AML-193 (cell line): ENCODE results near the gene PEF1.
"Not testable (repeated sequence)": the region's sequence is repeated elsewhere in the genome, so short reads cannot be mapped to it uniquely, and the experiment has no call there.

Source experiments
- DNase-seq, 2 experiments: peaks; one replicate each; lab custom pipeline; 2025; lab: John Stamatoyannopoulos, UW

The PEF1 gene

GRCh38 chr1:31609514-31610118, 35.1 kb downstream of the PEF1 start:
- DNase-seq, result no peak

GRCh38 chr1:31607360-31607759, 37.3 kb downstream of the PEF1 start:
- DNase-seq, result no peak

GRCh38 chr1:31605908-31606427, 38.7 kb downstream of the PEF1 start:
- no peak for DNase-seq

DNA sequence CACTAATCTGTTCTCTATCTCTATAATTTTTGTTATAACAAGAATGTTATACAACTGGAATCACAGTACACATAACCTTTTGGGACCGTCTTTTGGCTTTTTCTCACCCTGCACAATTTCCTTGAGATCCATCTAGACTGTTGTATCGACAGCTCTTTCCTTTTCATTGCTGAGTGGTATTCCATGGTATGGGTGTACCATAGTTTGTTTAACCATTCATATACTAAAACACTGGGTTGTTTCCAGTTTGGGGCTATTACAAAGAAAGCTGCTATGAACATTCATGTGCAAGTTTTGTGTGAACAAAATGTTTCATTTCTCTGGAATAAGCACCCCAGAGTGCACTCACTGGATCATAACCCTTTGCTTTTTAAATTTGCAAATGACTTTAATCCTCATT, 42.6 kb downstream of the PEF1 start:
- no peak for DNase-seq

GRCh38 chr1:31600641-31601040, 44.0 kb downstream of the PEF1 start:
- no peak for DNase-seq

DNA sequence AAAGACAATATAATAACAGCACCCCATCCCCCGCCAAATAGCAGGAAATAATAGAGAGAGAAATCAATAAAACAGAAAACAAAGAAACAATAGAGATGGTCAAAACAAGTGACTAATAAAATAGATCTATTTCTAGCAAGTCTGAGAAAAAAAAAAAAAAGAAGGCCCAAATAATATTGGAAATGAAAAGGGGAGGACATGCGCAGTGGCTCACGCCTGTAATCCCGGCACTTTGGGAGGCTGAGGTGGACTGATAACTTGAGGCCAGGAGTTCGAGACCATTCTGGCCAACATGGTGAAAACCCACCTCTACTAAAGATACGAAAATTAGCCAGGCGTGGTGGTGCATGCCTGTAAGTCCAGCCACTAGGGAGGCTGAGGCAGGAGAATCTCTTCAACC, 45.7 kb downstream of the PEF1 start:
- DNase-seq, result no peak

GRCh38 chr1:31596737-31597097, 48.0 kb downstream of the PEF1 start:
- DNase-seq, result no peak

- no peak for DNase-seq
Observed at GRCh38 chr1:31595836-31596736, 48.6 kb downstream of the PEF1 start.

GRCh38 chr1:31593770-31594632, 50.7 kb downstream of the PEF1 start:
- peak; percentile 35 to 49 for DNase-seq

DNA sequence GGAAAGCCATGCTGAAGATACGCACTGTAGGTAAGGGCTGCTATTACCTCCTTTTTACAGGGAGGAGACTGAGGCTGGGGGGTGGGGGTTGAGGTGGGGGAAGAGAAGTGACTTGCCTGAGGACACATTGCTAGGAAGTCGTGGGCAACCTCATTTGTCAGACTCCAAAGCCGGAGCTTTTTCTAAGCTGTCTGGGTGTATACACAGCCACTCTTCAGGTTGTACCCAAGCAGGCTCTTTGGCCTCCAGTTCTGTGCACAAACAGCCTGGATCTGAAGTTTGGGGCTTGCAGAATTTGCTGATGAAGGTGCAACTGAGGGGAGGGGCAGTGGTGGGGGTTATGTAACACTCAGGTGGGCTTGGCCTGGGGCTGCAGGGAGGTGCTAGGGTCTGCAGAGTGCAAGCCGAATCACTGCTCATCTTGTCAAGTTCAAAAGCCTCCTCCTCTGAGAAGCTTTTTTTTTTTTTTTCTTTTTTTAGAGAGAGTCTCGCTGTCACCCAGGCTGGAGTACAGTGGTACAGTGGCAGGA, 51.5 kb downstream of the PEF1 start:
- no peak for DNase-seq

GRCh38 chr1:31592132-31592531, 52.5 kb downstream of the PEF1 start:
- DNase-seq, result no peak

- DNase-seq, result no peak
Observed at GRCh38 chr1:31591425-31592093, 53.1 kb downstream of the PEF1 start.

GRCh38 chr1:31588751-31589515, 55.7 kb downstream of the PEF1 start:
- DNase-seq, result no peak

DNA sequence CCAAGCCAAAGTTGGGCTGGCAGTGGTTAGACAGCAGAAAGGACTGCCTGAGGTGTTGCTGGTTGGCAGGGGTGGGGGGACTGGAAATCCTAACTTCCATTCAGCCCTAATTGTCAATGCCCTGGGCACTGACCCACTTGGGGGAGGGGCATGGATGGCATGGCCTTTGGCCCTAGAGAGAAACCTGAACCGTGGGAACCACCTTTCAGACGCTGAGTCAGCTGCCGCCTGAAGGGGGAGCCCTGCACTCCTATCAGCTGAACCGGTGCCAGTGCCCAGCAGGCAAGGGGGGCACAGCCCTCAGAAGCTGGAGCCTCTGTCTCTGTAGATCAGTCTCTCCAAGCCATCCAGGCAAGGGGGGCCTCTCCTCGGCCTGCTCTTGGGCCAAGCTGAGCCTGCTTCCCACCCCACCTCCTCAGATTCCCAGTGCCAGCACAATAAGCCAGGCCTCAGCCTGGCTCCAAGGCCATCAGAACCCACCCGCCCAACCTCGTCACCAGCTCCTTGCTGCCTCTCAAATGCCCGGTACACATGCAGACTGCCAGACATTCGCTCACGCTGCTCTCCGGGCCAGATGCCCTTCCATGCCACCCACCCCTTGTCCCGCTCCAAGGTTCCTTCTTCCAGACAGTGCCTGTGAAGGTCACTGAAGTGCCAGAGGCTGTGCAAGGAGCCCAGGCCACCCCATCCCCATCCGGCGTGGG, 56.8 kb downstream of the PEF1 start:
- DNase-seq, result peak; percentile 33 to 45

DNA sequence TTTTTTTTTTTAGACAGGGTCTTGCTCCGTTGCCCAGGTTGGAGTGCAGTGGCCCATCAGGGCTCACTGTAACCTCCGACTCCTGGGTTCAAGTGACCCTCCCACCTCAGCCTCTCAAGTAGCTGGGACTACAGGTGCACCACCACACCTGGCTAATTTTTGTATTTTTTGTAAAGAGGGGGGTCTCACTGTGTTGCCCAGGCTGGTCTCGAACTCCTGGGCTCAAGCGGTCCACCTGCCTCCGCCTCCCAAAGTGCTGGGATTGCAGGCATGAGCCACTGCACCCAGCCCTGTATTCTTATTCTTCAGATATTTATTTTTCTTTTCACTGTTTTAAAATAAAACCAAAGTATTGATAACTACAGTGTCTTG, 57.4 kb downstream of the PEF1 start:
- DNase-seq, result not testable (repeated sequence)

GRCh38 chr1:31586376-31587327, 58.0 kb downstream of the PEF1 start:
- no peak for DNase-seq

DNA sequence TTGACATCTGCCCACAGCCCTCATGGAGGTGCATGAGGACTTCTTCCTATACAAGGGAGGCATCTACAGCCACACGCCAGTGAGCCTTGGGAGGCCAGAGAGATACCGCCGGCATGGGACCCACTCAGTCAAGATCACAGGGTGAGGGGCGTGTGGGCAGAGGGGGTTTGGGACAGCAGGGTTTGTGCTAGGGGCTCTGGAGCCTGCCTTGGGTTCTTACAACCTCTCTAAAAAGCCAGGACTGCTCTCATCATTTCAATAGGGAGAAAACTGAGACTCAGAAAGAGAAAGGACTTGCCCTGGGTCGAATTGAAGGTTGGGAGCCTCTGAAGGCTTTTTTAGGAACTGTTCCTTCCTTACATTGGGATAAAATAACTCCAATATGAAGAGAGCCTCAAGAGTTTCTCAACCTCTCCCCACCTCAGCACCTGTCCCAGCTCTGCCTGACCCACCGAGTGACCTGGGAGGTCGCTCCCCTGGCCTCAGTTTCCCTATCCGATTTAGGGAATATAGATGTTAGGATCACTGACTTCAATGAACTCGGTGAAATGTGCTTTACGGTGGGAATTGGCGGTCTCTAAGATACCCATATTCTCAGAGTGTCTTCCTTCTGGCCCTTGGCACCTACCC, 58.8 kb downstream of the PEF1 start:
- no peak for DNase-seq

DNA sequence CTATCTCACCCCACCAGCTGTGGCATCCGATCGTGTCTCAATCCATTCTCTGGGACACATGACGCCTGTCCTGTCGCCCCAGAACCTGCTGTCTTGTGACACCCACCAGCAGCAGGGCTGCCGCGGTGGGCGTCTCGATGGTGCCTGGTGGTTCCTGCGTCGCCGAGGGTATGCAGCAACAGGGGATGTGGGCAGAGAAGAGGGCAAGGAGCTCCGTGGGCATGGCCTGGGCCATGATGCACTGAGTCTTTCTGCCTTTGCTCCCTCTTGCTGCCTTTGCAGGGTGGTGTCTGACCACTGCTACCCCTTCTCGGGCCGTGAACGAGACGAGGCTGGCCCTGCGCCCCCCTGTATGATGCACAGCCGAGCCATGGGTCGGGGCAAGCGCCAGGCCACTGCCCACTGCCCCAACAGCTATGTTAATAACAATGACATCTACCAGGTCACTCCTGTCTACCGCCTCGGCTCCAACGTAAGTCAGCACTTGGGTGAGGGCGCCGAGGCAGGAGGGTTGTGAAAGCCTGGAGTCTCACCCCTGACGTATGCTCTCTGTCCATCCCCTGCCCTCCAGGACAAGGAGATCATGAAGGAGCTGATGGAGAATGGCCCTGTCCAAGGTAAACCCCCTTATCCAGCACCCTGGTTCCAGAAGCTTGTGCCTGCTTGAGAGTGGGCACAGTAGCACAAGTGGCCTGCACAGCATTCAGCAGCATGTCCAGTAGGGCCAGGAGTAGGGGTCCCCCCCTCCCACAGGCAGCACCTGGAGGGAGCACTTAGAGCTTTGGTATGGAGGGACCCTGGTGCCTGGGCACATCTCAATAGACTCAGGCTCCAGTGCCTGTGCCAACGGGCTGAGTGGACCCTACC, 59.6 kb downstream of the PEF1 start:
- no peak for DNase-seq
